Measurements from ENCODE around the gene TBC1D1. TPM values are rescaled to one million over a fixed set of nuclear protein-coding genes. Genes with fewer than 3 reads are reported as not detected.

The TBC1D1 gene
- polyA plus RNA-seq, 3 donors from 2014 or later, result 15.2 to 33.3 (median 18.0) TPM

- DNase-seq, result no peak
- Mint-ChIP-seq H3K4me1 (peaks cover 27 to 29% of the 10 kb centered on the region in 2 donors), H3K27ac (no peak overlapping the region), H3K36me3 (peaks cover 20 to 58% (median 55%) of the 10 kb centered on the region in 3 donors), H3K9me3 (no peaks in the 10 kb centered on the region), H3K4me3 (no peak overlapping the region), H3K27me3 (ENCODE audit: low read depth in 3 of 3) (peaks cover 4 to 9% (median 5%) of the 10 kb centered on the region in 3 donors)
Observed at GRCh38 chr4:38124961-38125360, 234.1 kb downstream of the TBC1D1 start.

GRCh38 chr4:38125816-38126215 is 234.9 kb downstream of the TBC1D1 start:
- no peak for DNase-seq
- Mint-ChIP-seq H3K4me1 (peaks cover 36 to 38% of the 10 kb centered on the region in 2 donors), H3K27me3 (ENCODE audit: low read depth in 3 of 3) (peaks cover 4 to 9% (median 5%) of the 10 kb centered on the region in 3 donors), H3K4me3 (no peak overlapping the region), H3K36me3 (peaks cover 15 to 54% (median 51%) of the 10 kb centered on the region in 3 donors), H3K27ac (peak overlapping the region in 1 of 6 donors; percentile 8), H3K9me3 (no peaks in the 10 kb centered on the region)

GRCh38 chr4:38128478-38129459 is 237.9 kb downstream of the TBC1D1 start:
- DNase-seq, result peak; percentile 81 to 83 (median 83)
- Mint-ChIP-seq H3K4me3 (peak overlapping the region; percentile 69 to 86 (median 85)), H3K27ac (peak overlapping the region; percentile 92 to 98 (median 98)), H3K4me1 (peaks cover 65 to 67% of the 10 kb centered on the region in 2 donors), H3K36me3 (peaks cover 9 to 34% (median 28%) of the 10 kb centered on the region in 3 donors), H3K27me3 (ENCODE audit: low read depth in 3 of 3) (peaks cover 10 to 24% (median 21%) of the 10 kb centered on the region in 3 donors), H3K9me3 (no peaks in the 10 kb centered on the region)

GRCh38 chr4:38129460-38130227 is 238.8 kb downstream of the TBC1D1 start:
- peaks cover 10 to 24% (median 21%) of the 10 kb centered on the region in 3 donors for H3K27me3 Mint-ChIP-seq (ENCODE audit: low read depth in 3 of 3)

GRCh38 chr4:38130884-38131283 is 240.0 kb downstream of the TBC1D1 start:
- Mint-ChIP-seq H3K36me3 (peaks cover 12 to 37% (median 31%) of the 10 kb centered on the region in 3 donors), H3K27me3 (ENCODE audit: low read depth in 3 of 3) (peaks cover 10 to 24% (median 21%) of the 10 kb centered on the region in 3 donors), H3K9me3 (no peaks in the 10 kb centered on the region), H3K27ac (peak overlapping the region; percentile 97 to 98 (median 98)), H3K4me3 (peak overlapping the region; percentile 70 to 84 (median 77)), H3K4me1 (peaks cover 74% of the 10 kb centered on the region in 2 donors)
- DNase-seq, result no peak

More at GRCh38 chr4:38129460-38130227, 238.8 kb downstream of the TBC1D1 start:
- Mint-ChIP-seq H3K36me3 (peaks cover 10 to 37% (median 31%) of the 10 kb centered on the region in 3 donors), H3K9me3 (no peaks in the 10 kb centered on the region), H3K4me3 (peak overlapping the region; percentile 69 to 86 (median 85)), H3K27ac (peak overlapping the region; percentile 92 to 98 (median 98)), H3K4me1 (peaks cover 74% of the 10 kb centered on the region in 2 donors)
- no peak for DNase-seq

GRCh38 chr4:38131371-38132091 is 240.6 kb downstream of the TBC1D1 start:
- Mint-ChIP-seq H3K27ac (peak overlapping the region; percentile 97 to 98 (median 98)), H3K36me3 (peaks cover 18 to 39% (median 35%) of the 10 kb centered on the region in 3 donors)

GRCh38 chr4:38132107-38132673 is 241.3 kb downstream of the TBC1D1 start:
- peak overlapping the region; percentile 70 to 84 (median 77) for H3K4me3 Mint-ChIP-seq
- peaks cover 20 to 35% (median 33%) of the 10 kb centered on the region in 3 donors for H3K36me3 Mint-ChIP-seq
- H3K27me3 Mint-ChIP-seq (ENCODE audit: low read depth in 3 of 3), result peaks cover 10 to 22% (median 21%) of the 10 kb centered on the region in 3 donors
- H3K27ac Mint-ChIP-seq, result peak overlapping the region; percentile 97 to 98 (median 98)
- no peaks in the 10 kb centered on the region for H3K9me3 Mint-ChIP-seq
- peaks cover 70 to 74% of the 10 kb centered on the region in 2 donors for H3K4me1 Mint-ChIP-seq
- DNase-seq, result peak; percentile 88 to 91 (median 89)

More at GRCh38 chr4:38131371-38132091, 240.6 kb downstream of the TBC1D1 start:
- peaks cover 10 to 24% (median 21%) of the 10 kb centered on the region in 3 donors for H3K27me3 Mint-ChIP-seq (ENCODE audit: low read depth in 3 of 3)
- peak overlapping the region; percentile 70 to 84 (median 77) for H3K4me3 Mint-ChIP-seq
- no peaks in the 10 kb centered on the region for H3K9me3 Mint-ChIP-seq
- peaks cover 74% of the 10 kb centered on the region in 2 donors for H3K4me1 Mint-ChIP-seq
- DNase-seq, result peak; percentile 89 to 90 (median 89)

GRCh38 chr4:38132843-38133662 is 242.2 kb downstream of the TBC1D1 start:
- Mint-ChIP-seq H3K36me3 (peaks cover 23 to 42% (median 34%) of the 10 kb centered on the region in 3 donors), H3K4me3 (peak overlapping the region; percentile 47 to 77 (median 70)), H3K27me3 (ENCODE audit: low read depth in 3 of 3) (peaks cover 10 to 22% (median 21%) of the 10 kb centered on the region in 3 donors), H3K27ac (peak overlapping the region; percentile 97 to 98 (median 98)), H3K9me3 (no peaks in the 10 kb centered on the region), H3K4me1 (peaks cover 64 to 67% of the 10 kb centered on the region in 2 donors)
- no peak for DNase-seq

- H3K9me3 Mint-ChIP-seq, result no peaks in the 10 kb centered on the region
- H3K36me3 Mint-ChIP-seq, result peaks cover 31 to 50% (median 43%) of the 10 kb centered on the region in 3 donors
- DNase-seq, result no peak
- H3K27me3 Mint-ChIP-seq (ENCODE audit: low read depth in 3 of 3), result peaks cover 10 to 21% (median 20%) of the 10 kb centered on the region in 3 donors
- peak overlapping the region in 4 of 6 donors; percentile 60 to 98 (median 85) for H3K27ac Mint-ChIP-seq
- no peak overlapping the region for H3K4me3 Mint-ChIP-seq
- peaks cover 61 to 67% of the 10 kb centered on the region in 2 donors for H3K4me1 Mint-ChIP-seq
Observed at GRCh38 chr4:38133711-38134480, 243.0 kb downstream of the TBC1D1 start.

- Mint-ChIP-seq H3K4me3 (no peak overlapping the region), H3K27me3 (ENCODE audit: low read depth in 3 of 3) (peaks cover 5 to 17% (median 15%) of the 10 kb centered on the region in 3 donors), H3K27ac (peak overlapping the region in 2 of 6 donors; percentile 34 to 45), H3K4me1 (peaks cover 61 to 67% of the 10 kb centered on the region in 2 donors), H3K9me3 (no peaks in the 10 kb centered on the region), H3K36me3 (peaks cover 44 to 63% (median 56%) of the 10 kb centered on the region in 3 donors)
- DNase-seq, result no peak
Observed at GRCh38 chr4:38135201-38135600, 244.3 kb downstream of the TBC1D1 start.

- Mint-ChIP-seq H3K27ac (no peak overlapping the region), H3K27me3 (ENCODE audit: low read depth in 3 of 3) (peaks cover 0 to 10% (median 9%) of the 10 kb centered on the region in 3 donors), H3K4me1 (peaks cover 48 to 55% of the 10 kb centered on the region in 2 donors), H3K9me3 (no peaks in the 10 kb centered on the region), H3K36me3 (peaks cover 48 to 70% (median 59%) of the 10 kb centered on the region in 3 donors), H3K4me3 (no peak overlapping the region)
- DNase-seq, result no peak
Observed at GRCh38 chr4:38136604-38137003, 245.7 kb downstream of the TBC1D1 start.
